ENCODE results near the gene WDR86.

The WDR86 gene

DNA sequence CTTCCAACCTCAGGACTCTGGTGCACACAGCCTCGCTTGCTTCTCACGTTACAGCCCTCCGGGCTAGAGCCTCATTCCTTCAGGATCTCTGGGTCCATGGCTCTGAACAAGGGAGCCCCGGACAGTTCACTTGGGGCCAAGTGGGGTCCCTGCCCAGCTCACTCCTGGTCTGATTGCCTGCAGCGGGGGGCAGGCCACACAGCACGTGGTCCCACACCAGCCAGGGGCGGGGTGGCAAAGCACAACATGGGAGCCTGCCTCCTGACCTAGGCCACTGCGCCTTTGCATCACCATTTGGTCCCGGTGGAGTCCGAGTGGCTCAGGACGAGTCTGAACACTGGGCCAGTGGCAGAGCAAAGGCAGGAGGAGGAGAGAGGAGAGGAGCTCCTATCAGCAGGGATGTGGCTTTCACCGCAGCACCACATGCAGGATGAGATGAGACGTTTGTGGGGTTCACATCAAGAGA, 43.5 kb upstream of the WDR86 start:
- TF ChIP-seq, protein P1, sequence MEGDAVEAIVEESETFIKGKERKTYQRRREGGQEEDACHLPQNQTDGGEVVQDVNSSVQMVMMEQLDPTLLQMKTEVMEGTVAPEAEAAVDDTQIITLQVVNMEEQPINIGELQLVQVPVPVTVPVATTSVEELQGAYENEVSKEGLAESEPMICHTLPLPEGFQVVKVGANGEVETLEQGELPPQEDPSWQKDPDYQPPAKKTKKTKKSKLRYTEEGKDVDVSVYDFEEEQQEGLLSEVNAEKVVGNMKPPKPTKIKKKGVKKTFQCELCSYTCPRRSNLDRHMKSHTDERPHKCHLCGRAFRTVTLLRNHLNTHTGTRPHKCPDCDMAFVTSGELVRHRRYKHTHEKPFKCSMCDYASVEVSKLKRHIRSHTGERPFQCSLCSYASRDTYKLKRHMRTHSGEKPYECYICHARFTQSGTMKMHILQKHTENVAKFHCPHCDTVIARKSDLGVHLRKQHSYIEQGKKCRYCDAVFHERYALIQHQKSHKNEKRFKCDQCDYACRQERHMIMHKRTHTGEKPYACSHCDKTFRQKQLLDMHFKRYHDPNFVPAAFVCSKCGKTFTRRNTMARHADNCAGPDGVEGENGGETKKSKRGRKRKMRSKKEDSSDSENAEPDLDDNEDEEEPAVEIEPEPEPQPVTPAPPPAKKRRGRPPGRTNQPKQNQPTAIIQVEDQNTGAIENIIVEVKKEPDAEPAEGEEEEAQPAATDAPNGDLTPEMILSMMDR (IDR thresholded peaks at IDR 0.05) = no peak

DNA sequence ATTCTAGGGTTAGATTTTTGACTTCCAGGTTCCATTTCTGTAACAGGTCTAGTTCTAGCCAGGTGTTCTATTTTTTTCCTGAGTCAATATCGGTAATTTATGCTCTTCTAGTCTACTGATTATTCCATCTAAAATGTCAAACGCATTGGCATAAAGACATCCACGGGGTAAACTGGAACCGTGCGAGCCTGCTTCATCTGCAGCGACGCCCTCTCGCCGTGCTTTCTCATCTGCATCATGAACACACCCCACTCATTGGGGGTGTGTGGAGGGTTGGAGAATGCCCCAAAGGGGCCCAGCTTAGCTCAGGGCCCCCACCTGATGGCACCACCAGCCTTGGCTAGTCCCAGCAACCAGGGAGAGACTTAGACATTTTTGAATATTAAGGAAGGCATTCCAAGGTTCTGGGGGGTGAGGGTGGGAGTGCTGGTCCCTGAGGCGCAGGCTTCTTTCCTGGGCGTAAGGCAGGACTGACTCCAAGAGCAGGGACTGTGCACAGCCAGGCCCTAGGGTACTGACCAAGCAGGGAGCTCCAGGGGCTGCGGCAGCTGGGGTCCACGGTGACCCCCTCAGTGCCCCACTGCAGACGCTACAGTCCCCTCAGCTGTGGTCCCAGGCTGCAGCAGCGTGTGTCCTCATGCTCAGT, 43.0 kb upstream of the WDR86 start:
- TF ChIP-seq, protein P1 (IDR thresholded peaks at IDR 0.05) = no peak

DNA sequence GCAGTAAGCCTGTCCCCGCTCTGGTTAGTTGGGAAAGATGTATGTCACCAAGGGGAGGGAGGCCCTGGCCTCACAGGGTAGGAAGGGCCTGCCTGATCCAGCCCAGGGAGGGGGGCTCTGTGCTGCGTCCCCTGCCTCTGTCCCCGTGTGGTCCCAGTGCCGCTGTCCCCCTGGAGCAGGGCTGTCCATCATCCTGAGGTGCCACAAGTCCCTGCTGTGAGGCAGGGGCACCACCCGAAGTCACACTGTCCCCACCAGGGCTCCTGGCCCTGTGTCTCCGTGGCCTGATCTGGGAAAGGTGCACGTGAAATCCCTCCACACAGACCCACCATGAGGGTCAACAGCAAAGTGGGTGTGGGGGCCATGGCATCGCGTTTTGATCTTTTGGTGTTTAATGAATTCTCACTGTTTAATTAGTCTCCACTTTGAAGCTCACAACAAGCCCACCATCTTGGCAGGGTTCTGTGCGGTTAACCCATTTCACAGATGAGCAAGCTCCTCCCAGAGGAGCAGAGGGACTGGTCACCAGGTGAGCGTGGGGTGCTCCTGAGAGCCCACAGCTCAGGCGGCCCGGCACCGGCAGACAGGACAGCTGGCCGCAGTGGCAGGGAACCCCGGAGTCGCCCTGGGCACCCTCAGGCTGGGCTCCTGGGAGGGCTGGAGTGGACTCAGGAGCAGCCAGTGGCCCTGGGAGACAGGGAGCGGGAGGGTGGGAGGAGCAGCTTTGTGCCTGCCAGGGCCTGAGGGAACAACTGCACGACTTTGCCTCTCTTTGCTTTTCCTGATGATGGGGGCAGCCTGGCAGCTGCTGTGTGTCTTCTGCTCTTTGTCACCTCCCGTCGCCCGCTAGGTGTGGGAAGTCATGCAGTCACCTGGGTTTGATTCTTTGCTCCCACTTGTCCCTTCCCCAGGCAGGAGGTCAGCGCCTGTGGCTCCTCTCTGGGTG, 42.1 kb upstream of the WDR86 start:
- TF ChIP-seq, protein P1 (IDR thresholded peaks at IDR 0.05) = no peak

DNA sequence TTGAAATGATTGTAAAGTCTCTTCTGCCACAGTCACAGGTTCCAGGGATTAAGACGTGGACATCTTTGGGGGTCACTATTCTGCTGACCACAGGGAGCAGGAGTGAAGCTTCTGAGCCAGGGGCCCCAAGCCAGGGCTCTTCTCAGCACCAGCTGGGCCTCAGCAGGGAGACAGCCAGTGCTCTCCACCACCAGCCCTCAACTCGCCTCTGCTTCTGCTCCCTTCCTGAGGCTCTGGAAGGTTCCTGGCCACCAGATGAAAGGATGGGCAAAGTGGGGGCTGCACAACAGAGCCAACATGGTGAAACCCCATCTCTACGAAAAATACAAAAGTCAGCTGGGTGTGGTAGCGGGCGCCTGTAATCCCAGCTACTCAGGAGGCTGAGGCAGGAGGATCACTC, 41.3 kb upstream of the WDR86 start:
- TF ChIP-seq, protein P1 (IDR thresholded peaks at IDR 0.05) = no peak

DNA sequence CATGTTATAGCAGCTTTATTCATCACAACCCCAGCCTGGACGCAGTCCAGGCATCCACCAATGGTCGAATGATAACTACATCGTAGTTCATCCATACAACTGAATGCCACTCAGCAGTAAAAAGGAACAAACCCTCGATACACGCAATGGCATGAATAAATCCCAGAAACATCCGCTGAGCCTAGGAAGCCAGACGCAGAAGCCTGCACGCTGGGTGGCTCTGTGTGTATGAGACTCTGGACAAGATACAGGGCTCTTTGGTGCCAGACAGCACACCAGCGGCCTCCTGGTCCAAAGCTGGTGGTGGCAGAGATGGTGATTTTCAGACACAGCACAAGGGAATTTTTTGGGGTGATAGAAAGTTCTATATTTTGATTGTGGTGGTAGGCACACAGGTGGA, 40.2 kb upstream of the WDR86 start:
- TF ChIP-seq, protein P1 (IDR thresholded peaks at IDR 0.05) = no peak

DNA sequence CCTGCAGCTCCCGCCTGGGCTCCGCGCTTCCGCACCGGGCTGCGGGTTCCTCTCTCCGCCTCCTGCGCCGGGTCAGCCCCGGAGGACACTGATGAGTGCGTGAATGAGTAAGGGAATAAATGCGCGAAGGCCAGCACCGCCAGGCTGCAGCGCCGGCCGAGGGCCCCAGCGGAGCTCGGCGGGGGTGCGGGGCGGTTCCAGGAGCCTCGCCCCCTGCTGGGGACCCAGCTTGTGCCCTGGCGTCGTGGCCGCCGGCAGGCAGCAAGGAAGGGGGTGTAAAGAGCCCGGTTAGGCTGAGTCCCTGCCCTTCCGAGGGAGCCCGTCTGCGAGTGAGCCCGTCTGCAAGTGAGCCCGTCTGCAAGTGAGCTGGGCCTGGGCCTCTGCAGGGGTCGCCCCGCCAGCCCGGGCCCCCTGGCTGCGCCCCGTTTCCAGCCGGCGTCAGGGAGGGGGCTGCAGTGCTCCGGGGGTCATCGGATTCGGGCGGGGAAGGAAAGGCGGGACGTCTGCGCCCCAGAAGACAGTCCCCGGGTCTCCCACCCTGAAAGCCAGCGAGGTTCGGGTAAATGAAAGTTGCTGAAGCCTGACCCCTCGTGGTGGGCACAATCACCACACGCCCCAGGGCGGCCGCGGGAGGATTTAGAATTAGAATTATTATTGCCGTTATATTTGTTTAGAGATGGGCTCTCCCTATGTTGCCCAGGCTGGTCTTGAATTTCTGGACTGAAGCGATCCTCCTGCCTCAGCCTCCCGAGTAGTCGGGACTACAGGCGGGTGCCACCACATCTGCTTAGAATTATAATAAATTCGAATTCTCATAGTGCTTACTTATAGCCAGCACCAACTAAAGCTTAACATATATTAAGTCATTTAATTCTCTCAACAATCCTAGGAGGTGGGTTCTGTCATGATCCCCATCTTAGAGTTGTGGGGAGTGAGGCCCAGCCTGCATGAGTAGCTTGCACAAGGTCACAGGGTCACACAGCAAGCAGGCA, 38.7 kb upstream of the WDR86 start:
- TF ChIP-seq, protein P1 (IDR thresholded peaks at IDR 0.05) = peak; percentile 69

DNA sequence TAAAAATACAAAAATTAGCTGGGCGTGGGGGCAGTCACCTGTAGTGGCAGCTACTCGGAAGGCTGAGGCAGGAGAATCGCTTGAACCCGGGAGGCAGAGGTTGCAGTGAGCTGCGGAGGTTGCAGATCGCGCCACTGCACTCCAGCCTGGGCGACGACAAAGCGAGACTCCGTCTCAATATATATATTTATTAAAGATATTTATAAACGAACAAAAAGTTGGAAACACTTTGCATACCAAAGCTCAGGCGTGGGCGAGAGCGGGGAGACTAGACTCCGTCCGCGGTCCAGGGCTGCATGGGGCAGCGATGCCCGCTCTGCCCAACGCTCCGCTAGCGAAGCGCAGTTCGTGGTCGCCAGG, 38.0 kb upstream of the WDR86 start:
- TF ChIP-seq, protein P1 (IDR thresholded peaks at IDR 0.05) = no peak

All from LNCAP (cell line).